ENCODE results near the gene RPP30. TPM values are rescaled to one million over a fixed set of nuclear protein-coding genes. Genes with fewer than 3 reads are reported as not detected.
"Not testable (repeated sequence)": the region's sequence is repeated elsewhere in the genome, so short reads cannot be mapped to it uniquely, and the experiment has no call there.

RPP30 gene
- total RNA-seq, 2 donors from 2014 or later = 19.8 to 28.2 TPM

GRCh38 chr10:90929179-90929578, 57.4 kb downstream of the RPP30 start:
- no peak for DNase-seq
- ATAC-seq = no peak
- peaks cover 67% of the 10 kb centered on the region for H3K27me3 Mint-ChIP-seq
- H3K27ac Mint-ChIP-seq = no peak overlapping the region
- H3K36me3 Mint-ChIP-seq (ENCODE audit: low read depth) = no peaks in the 10 kb centered on the region
- H3K4me1 Mint-ChIP-seq = peaks cover 6% of the 10 kb centered on the region
- no peaks in the 10 kb centered on the region for H3K9me3 ChIP-seq (ENCODE audit: control insufficient read depth, low read length, poor library complexity, severe bottlenecking)
- H3K4me3 Mint-ChIP-seq = no peak overlapping the region

DNA sequence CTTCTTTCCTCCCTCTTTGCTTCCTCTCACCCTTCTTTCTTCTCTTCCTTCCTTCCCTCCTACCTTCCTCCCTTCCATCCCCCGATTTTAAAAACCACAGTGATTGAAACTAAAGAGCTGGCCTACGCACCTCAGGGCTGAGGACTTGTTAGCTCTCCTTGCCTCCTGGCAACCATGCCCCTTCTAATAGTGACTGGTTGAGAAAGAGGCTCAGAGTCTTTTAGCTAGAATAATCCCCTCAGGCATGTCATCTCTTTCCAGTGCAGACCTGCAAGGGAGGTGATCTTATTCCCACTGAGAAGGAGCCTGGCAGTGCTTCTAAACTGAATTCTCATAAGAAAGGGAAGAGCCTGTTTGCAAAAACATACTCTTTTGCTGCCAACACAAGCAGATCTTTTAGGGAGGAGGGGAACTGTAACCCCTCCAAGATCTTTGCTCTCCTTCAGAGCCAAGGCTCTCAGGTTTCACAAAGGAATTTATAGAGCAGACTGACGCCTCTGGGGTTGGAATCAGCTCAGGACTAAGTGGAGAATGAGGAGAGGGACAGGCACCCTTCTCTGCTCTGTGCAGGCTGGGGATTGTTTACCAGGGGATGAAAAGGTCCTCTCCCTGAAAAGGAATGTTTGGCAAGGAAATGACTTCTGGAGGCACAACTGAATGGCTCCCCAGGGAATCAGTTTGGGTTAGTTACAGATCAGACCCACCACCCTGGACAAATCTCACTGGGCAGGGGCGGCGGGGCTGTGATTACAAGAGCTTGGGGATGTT, 58.5 kb downstream of the RPP30 start:
- H3K4me3 Mint-ChIP-seq = no peak overlapping the region
- ATAC-seq = no peak
- H3K27me3 Mint-ChIP-seq = peaks cover 67% of the 10 kb centered on the region
- no peaks in the 10 kb centered on the region for H3K9me3 ChIP-seq (ENCODE audit: control insufficient read depth, low read length, poor library complexity, severe bottlenecking)
- DNase-seq = no peak
- no peak overlapping the region for H3K27ac Mint-ChIP-seq
- H3K4me1 Mint-ChIP-seq = peaks cover 10% of the 10 kb centered on the region
- H3K36me3 Mint-ChIP-seq (ENCODE audit: low read depth) = no peaks in the 10 kb centered on the region

DNA sequence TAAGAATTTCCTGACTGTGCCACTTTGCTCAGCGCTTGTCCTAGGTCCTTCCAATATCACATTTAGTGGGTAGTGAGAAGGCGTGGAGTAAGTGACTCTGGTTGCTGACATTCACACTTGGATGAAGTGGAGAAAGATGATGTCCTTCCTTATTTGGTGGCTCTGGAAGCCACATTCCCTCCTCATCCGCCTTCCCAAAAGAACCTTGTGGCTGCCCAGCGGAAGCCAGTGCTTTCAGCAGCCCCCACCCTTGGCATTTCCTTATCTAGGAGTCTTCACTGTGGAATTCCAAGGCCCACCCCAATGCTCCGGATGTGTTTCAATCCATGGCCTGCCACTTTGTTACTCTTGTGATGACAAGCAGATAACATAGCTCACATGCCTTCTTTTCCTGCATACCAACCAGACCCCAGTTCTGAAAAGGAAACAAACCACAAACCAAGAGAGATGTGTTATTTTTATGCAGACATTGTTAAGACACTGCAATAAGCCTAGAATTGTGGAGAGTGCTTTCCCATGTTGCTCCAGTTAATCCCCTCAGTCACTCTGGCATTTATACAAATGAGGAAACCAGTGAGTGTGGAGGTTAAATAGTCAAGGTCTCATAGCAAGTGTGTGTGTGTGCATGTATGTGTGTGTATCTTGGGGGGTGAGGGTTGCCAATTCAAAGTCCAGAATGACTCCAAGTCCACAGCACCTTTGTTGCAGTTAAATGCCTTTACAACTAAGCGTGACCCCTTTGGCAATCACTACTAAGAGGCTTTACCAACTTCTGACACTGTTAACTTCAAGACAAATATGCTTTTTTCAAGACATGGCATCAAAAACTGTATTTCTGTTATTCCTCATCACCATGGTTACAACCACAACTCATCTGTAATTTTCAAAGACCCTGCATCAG, 59.4 kb downstream of the RPP30 start:
- H3K27ac Mint-ChIP-seq = no peak overlapping the region
- H3K27me3 Mint-ChIP-seq = peaks cover 73% of the 10 kb centered on the region
- no peak overlapping the region for H3K4me3 Mint-ChIP-seq
- no peaks in the 10 kb centered on the region for H3K9me3 ChIP-seq (ENCODE audit: control insufficient read depth, low read length, poor library complexity, severe bottlenecking)
- peaks cover 12% of the 10 kb centered on the region for H3K4me1 Mint-ChIP-seq
- no peak for DNase-seq
- ATAC-seq = no peak
- no peaks in the 10 kb centered on the region for H3K36me3 Mint-ChIP-seq (ENCODE audit: low read depth)

DNA sequence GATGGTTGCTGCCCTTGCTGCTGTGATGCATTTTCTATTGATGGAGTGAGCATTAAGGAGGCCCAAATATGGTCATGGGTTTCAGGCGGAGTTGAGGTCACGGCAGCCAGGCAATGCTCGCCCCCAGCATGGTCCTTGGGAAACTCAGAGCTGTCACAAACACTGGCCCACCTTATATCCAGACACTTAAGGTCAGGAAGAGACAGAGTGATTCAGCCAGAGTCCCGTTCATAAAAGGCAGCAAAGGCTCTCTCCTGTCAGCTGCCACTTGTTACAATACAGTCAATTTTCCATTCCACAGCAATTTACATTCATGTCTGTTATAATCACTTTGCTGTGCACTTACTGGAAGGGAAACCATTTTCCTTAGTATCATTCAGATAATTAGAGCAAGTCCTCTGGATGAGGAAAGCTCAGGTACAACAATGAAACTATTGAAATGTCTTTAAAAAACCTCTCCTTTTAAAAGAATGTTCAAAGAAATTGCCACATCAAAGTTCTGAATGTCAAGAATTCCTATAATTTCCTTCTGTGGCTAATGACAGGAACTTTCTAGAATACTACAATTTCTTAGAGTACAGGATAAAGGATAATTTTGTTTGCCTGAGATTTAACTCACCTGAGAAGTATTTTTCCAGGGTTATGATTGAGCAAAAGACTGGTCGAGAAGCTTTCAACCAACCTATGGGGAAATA, 64.0 kb downstream of the RPP30 start:
- no peak for ATAC-seq
- H3K27me3 Mint-ChIP-seq = peaks cover 32% of the 10 kb centered on the region
- peaks cover 10% of the 10 kb centered on the region for H3K4me1 Mint-ChIP-seq

GRCh38 chr10:90936276-90936659, 64.5 kb downstream of the RPP30 start:
- Mint-ChIP-seq H3K27me3 (peaks cover 27% of the 10 kb centered on the region), H3K36me3 (ENCODE audit: low read depth) (no peaks in the 10 kb centered on the region), H3K27ac (no peak overlapping the region), H3K4me3 (no peak overlapping the region), H3K4me1 (peaks cover 10% of the 10 kb centered on the region)
- ATAC-seq (no peak), DNase-seq (no peak)
- H3K9me3 ChIP-seq (ENCODE audit: control insufficient read depth, low read length, poor library complexity, severe bottlenecking) = no peaks in the 10 kb centered on the region

More for the DNA sequence above, 64.0 kb downstream of the RPP30 start:
- H3K9me3 ChIP-seq (ENCODE audit: control insufficient read depth, low read length, poor library complexity, severe bottlenecking) = no peaks in the 10 kb centered on the region
- H3K27ac Mint-ChIP-seq = no peak overlapping the region
- no peaks in the 10 kb centered on the region for H3K36me3 Mint-ChIP-seq (ENCODE audit: low read depth)
- no peak for DNase-seq
- H3K4me3 Mint-ChIP-seq = no peak overlapping the region

- H3K4me3 Mint-ChIP-seq = no peak overlapping the region
- H3K27ac Mint-ChIP-seq = no peak overlapping the region
- ATAC-seq (no peak), DNase-seq (no peak)
- H3K27me3 Mint-ChIP-seq = peaks cover 13% of the 10 kb centered on the region
- no peaks in the 10 kb centered on the region for H3K9me3 ChIP-seq (ENCODE audit: control insufficient read depth, low read length, poor library complexity, severe bottlenecking)
- H3K4me1 Mint-ChIP-seq = peaks cover 8% of the 10 kb centered on the region
- no peaks in the 10 kb centered on the region for H3K36me3 Mint-ChIP-seq (ENCODE audit: low read depth)
These were observed 66.0 kb downstream of the RPP30 start for GRCh38 chr10:90937645-90938258.

DNA sequence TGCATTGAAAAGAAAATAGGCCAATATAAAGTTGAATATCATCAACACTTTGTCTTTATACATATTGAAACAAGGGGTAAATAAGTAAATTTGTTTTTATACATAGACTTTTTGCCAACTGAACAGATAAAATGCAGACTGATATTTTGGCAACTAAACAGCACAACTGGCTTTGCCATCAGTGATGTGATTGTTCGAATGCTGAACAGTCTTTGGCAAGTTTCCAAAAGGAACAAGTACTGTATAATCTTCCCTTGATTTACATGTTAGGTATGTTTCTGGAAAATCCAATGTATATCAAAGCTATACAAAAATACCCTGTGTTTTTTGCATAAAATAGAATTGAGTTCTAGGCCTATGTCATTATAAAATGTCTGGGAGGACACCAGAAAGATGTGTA, 67.3 kb downstream of the RPP30 start:
- H3K4me1 Mint-ChIP-seq = peaks cover 6% of the 10 kb centered on the region
- H3K9me3 ChIP-seq (ENCODE audit: control insufficient read depth, low read length, poor library complexity, severe bottlenecking) = no peaks in the 10 kb centered on the region
- no peak for DNase-seq
- no peak for ATAC-seq
- no peak overlapping the region for H3K4me3 Mint-ChIP-seq
- no peak overlapping the region for H3K27ac Mint-ChIP-seq
- H3K27me3 Mint-ChIP-seq = peaks cover 18% of the 10 kb centered on the region
- no peaks in the 10 kb centered on the region for H3K36me3 Mint-ChIP-seq (ENCODE audit: low read depth)

GRCh38 chr10:90939648-90940047, 67.9 kb downstream of the RPP30 start:
- Mint-ChIP-seq H3K4me1 (peaks cover 6% of the 10 kb centered on the region), H3K4me3 (no peak overlapping the region), H3K27me3 (peaks cover 17% of the 10 kb centered on the region), H3K36me3 (ENCODE audit: low read depth) (no peaks in the 10 kb centered on the region), H3K27ac (no peak overlapping the region)
- ATAC-seq = no peak
- no peaks in the 10 kb centered on the region for H3K9me3 ChIP-seq (ENCODE audit: control insufficient read depth, low read length, poor library complexity, severe bottlenecking)
- no peak for DNase-seq

GRCh38 chr10:90942980-90943379, 71.2 kb downstream of the RPP30 start:
- H3K27ac Mint-ChIP-seq, H3K27me3 Mint-ChIP-seq: not testable (repeated sequence)

DNA sequence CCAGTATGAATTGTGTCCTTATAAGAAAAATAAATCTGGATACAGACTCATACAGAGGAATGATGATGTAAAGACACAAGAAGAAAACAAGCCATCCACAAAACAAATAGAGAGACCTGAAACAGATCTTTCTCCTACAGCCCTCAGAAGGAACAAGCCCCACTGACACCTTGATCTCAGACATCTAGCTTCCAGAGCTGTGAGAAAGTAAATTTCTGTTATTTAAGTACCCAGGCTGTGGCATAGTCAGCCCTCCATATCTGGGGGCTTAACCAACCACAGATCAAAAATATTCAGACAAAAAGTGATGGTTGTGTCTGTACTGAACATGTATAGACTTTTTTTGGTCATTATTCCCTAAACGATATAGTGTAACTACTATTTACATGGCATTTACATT, 73.0 kb downstream of the RPP30 start:
- peaks cover 5% of the 10 kb centered on the region for H3K27me3 Mint-ChIP-seq
- peaks cover 7% of the 10 kb centered on the region for H3K4me1 Mint-ChIP-seq
- no peaks in the 10 kb centered on the region for H3K36me3 Mint-ChIP-seq (ENCODE audit: low read depth)
- H3K9me3 ChIP-seq (ENCODE audit: control insufficient read depth, low read length, poor library complexity, severe bottlenecking) = no peaks in the 10 kb centered on the region
- no peak overlapping the region for H3K27ac Mint-ChIP-seq
- DNase-seq (no peak), ATAC-seq (no peak)
- H3K4me3 Mint-ChIP-seq = no peak overlapping the region

More at GRCh38 chr10:90942980-90943379, 71.2 kb downstream of the RPP30 start:
- not testable (repeated sequence) for H3K4me1 Mint-ChIP-seq; H3K4me3 Mint-ChIP-seq; ATAC-seq; DNase-seq; H3K9me3 ChIP-seq (ENCODE audit: control insufficient read depth, low read length, poor library complexity, severe bottlenecking); H3K36me3 Mint-ChIP-seq (ENCODE audit: low read depth)

DNA sequence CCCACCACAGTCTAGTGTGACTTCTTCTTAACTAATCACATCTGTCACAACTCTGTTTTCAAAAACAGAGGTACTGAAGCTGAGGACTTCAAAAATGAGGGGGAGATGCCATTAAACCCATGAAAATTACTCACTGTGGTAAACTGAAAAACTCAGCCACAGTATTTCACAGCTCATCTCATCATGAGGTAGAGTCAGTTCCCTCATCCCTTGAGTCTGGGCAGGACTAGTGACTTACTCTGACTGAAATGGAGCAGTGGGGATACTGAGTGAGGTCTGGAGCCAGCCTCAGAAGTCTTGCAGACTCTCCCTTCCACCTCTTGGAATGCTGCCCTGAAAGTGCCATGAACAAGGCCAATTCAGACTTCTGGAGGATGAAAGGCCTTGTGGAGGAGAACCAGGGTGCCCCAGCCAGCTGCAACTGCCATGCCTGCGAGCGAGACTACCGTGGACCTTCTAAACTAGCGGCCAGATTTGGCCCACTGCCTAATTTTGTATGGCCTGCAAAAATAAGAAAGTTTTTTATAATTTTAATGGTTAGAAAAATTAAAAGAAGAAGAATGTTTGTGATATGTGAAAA, 73.8 kb downstream of the RPP30 start:
- Mint-ChIP-seq H3K4me1 (peaks cover 7% of the 10 kb centered on the region), H3K27ac (no peak overlapping the region), H3K27me3 (peaks cover 5% of the 10 kb centered on the region), H3K36me3 (ENCODE audit: low read depth) (no peaks in the 10 kb centered on the region), H3K4me3 (no peak overlapping the region)
- ATAC-seq (no peak), DNase-seq (no peak)
- H3K9me3 ChIP-seq (ENCODE audit: control insufficient read depth, low read length, poor library complexity, severe bottlenecking) = no peaks in the 10 kb centered on the region

GRCh38 chr10:90947030-90947960, 75.5 kb downstream of the RPP30 start:
- ATAC-seq (no peak), DNase-seq (no peak)
- Mint-ChIP-seq H3K27me3 (peaks cover 5% of the 10 kb centered on the region), H3K4me3 (no peak overlapping the region), H3K27ac (no peak overlapping the region), H3K36me3 (ENCODE audit: low read depth) (no peaks in the 10 kb centered on the region), H3K4me1 (peaks cover 7% of the 10 kb centered on the region)
- no peaks in the 10 kb centered on the region for H3K9me3 ChIP-seq (ENCODE audit: control insufficient read depth, low read length, poor library complexity, severe bottlenecking)

Data from T-helper 17 cell (primary cell).